BLaER1 (cell line): ENCODE measurements around the gene SP100.
A peak's percentile ranks its signal among the peaks of the same experiment; 100 is the strongest.
"Not testable (repeated sequence)": the region's sequence is repeated elsewhere in the genome, so short reads cannot be mapped to it uniquely, and the experiment has no call there.

Experiments
- H3K27ac ChIP-seq: shearing (Covaris generic); formaldehyde crosslinking; 2 replicates; pipeline ENCODE4 v1.8.1; 2022
- H3K27me3 ChIP-seq: shearing (Covaris generic); formaldehyde crosslinking; 2 replicates; pipeline ENCODE4 v1.8.1; 2022
- H3K36me3 ChIP-seq: shearing (Covaris generic); formaldehyde crosslinking; 2 replicates; pipeline ENCODE4 v1.8.1; 2022
- H3K4me1 ChIP-seq: shearing (Covaris generic); formaldehyde crosslinking; 2 replicates; pipeline ENCODE4 v1.8.1; 2022
- H3K4me2 ChIP-seq: shearing (Covaris generic); formaldehyde crosslinking; 2 replicates; pipeline ENCODE4 v1.8.1; 2022
- H3K4me3 ChIP-seq: shearing (Covaris generic); formaldehyde crosslinking; 2 replicates; pipeline ENCODE4 v1.8.1; 2022
- H3K9ac ChIP-seq: shearing (Covaris generic); formaldehyde crosslinking; 2 replicates; pipeline ENCODE4 v1.8.1; 2022
- H3K9me3 ChIP-seq: shearing (Covaris generic); formaldehyde crosslinking; 2 replicates; pipeline ENCODE4 v1.8.1; 2022
- H4K20me1 ChIP-seq: shearing (Covaris generic); formaldehyde crosslinking; 2 replicates; pipeline ENCODE4 v1.8.1; 2022
- Cebpa-rat ChIP-seq: shearing (Covaris generic); IDR thresholded peaks from 2 replicates; pipeline ENCODE4 v1.8.1; 2022

The SP100 gene

GRCh38 chr2:230408244-230408842 is 7.7 kb upstream of the SP100 start:
- H3K4me2 ChIP-seq, result no peak overlapping the region
- TF ChIP-seq Cebpa-rat, result no peak
- peaks cover 18% of the 10 kb centered on the region for H3K4me1 ChIP-seq
- H4K20me1 ChIP-seq, result no peaks in the 10 kb centered on the region
- H3K9ac ChIP-seq, result no peak overlapping the region
- no peaks in the 10 kb centered on the region for H3K9me3 ChIP-seq
- H3K27ac ChIP-seq, result no peak overlapping the region
- peaks cover 26% of the 10 kb centered on the region for H3K36me3 ChIP-seq
- no peak overlapping the region for H3K4me3 ChIP-seq
- H3K27me3 ChIP-seq, result no peaks in the 10 kb centered on the region

GRCh38 chr2:230409316-230409715 is 6.7 kb upstream of the SP100 start:
- H3K9ac ChIP-seq, result not testable (repeated sequence)

GRCh38 chr2:230410263-230410662 is 5.7 kb upstream of the SP100 start:
- peaks cover 7% of the 10 kb centered on the region for H3K36me3 ChIP-seq
- no peaks in the 10 kb centered on the region for H4K20me1 ChIP-seq
- peaks cover 24% of the 10 kb centered on the region for H3K4me1 ChIP-seq
- no peak overlapping the region for H3K9ac ChIP-seq
- no peak overlapping the region for H3K4me2 ChIP-seq
- H3K4me3 ChIP-seq, result no peak overlapping the region
- H3K9me3 ChIP-seq, result no peaks in the 10 kb centered on the region
- no peak overlapping the region for H3K27ac ChIP-seq
- TF ChIP-seq Cebpa-rat, result no peak
- no peaks in the 10 kb centered on the region for H3K27me3 ChIP-seq

More at GRCh38 chr2:230409316-230409715, 6.7 kb upstream of the SP100 start:
- Histone ChIP-seq H3K4me1 (peaks cover 18% of the 10 kb centered on the region), H3K36me3 (peaks cover 16% of the 10 kb centered on the region)
- H3K27me3 ChIP-seq, H3K9me3 ChIP-seq, H4K20me1 ChIP-seq, H3K4me2 ChIP-seq, H3K27ac ChIP-seq, H3K4me3 ChIP-seq: not testable (repeated sequence)

- H3K9me3 ChIP-seq, result no peaks in the 10 kb centered on the region
- H3K36me3 ChIP-seq, result no peaks in the 10 kb centered on the region
- H3K4me1 ChIP-seq, result peaks cover 30% of the 10 kb centered on the region
- peak overlapping the region; percentile 91 for H3K9ac ChIP-seq
- H3K4me2 ChIP-seq, result peak overlapping the region; percentile 98
- TF ChIP-seq Cebpa-rat, result no peak
- no peaks in the 10 kb centered on the region for H4K20me1 ChIP-seq
- H3K4me3 ChIP-seq, result peak overlapping the region; percentile 78
- H3K27me3 ChIP-seq, result no peaks in the 10 kb centered on the region
- H3K27ac ChIP-seq, result peak overlapping the region; percentile 90
Observed at GRCh38 chr2:230410861-230411569, 5.0 kb upstream of the SP100 start.

GRCh38 chr2:230411570-230412370 is 4.2 kb upstream of the SP100 start:
- peaks cover 30% of the 10 kb centered on the region for H3K4me1 ChIP-seq
- H3K36me3 ChIP-seq, result no peaks in the 10 kb centered on the region
- peak overlapping the region; percentile 91 for H3K9ac ChIP-seq
- no peak for TF ChIP-seq Cebpa-rat
- H4K20me1 ChIP-seq, result no peaks in the 10 kb centered on the region
- peak overlapping the region; percentile 98 for H3K4me2 ChIP-seq
- peak overlapping the region; percentile 90 for H3K27ac ChIP-seq
- peak overlapping the region; percentile 78 for H3K4me3 ChIP-seq
- no peaks in the 10 kb centered on the region for H3K9me3 ChIP-seq
- no peaks in the 10 kb centered on the region for H3K27me3 ChIP-seq

GRCh38 chr2:230412371-230412711 is 3.7 kb upstream of the SP100 start:
- Histone ChIP-seq H3K36me3 (no peaks in the 10 kb centered on the region), H4K20me1 (no peaks in the 10 kb centered on the region), H3K4me1 (peaks cover 35% of the 10 kb centered on the region), H3K9me3 (no peaks in the 10 kb centered on the region), H3K4me3 (peak overlapping the region; percentile 78), H3K9ac (peak overlapping the region; percentile 91), H3K27ac (peak overlapping the region; percentile 90), H3K4me2 (peak overlapping the region; percentile 98), H3K27me3 (no peaks in the 10 kb centered on the region)
- no peak for TF ChIP-seq Cebpa-rat

GRCh38 chr2:230412846-230413245 is 3.2 kb upstream of the SP100 start:
- H3K36me3 ChIP-seq, result no peaks in the 10 kb centered on the region
- H3K4me3 ChIP-seq, result no peak overlapping the region
- H4K20me1 ChIP-seq, result no peaks in the 10 kb centered on the region
- no peak overlapping the region for H3K9ac ChIP-seq
- no peak for TF ChIP-seq Cebpa-rat
- H3K27ac ChIP-seq, result no peak overlapping the region
- H3K9me3 ChIP-seq, result no peaks in the 10 kb centered on the region
- H3K4me1 ChIP-seq, result peaks cover 40% of the 10 kb centered on the region
- H3K4me2 ChIP-seq, result peak overlapping the region; percentile 98
- H3K27me3 ChIP-seq, result no peaks in the 10 kb centered on the region

- Histone ChIP-seq H3K27me3 (no peaks in the 10 kb centered on the region), H3K9ac (no peak overlapping the region), H3K9me3 (no peaks in the 10 kb centered on the region), H3K27ac (no peak overlapping the region), H3K4me1 (peaks cover 46% of the 10 kb centered on the region), H3K36me3 (no peaks in the 10 kb centered on the region), H3K4me3 (no peak overlapping the region), H4K20me1 (no peaks in the 10 kb centered on the region), H3K4me2 (no peak overlapping the region)
- no peak for TF ChIP-seq Cebpa-rat
Observed at GRCh38 chr2:230413479-230413878, 2.5 kb upstream of the SP100 start.

- Histone ChIP-seq H3K4me1 (peaks cover 54% of the 10 kb centered on the region), H3K4me3 (no peak overlapping the region), H3K27me3 (no peaks in the 10 kb centered on the region), H3K4me2 (no peak overlapping the region), H4K20me1 (0 out of 2 replicates have a peak, but pooled peaks cover 3% of the 10 kb centered on the region), H3K9ac (no peak overlapping the region), H3K9me3 (no peaks in the 10 kb centered on the region), H3K27ac (no peak overlapping the region), H3K36me3 (peaks cover 3% of the 10 kb centered on the region; the same call in 1 of the 2 replicates)
- TF ChIP-seq Cebpa-rat, result no peak
Observed at GRCh38 chr2:230414302-230414701, 1.7 kb upstream of the SP100 start.

- Histone ChIP-seq H4K20me1 (0 out of 2 replicates have a peak, but pooled peaks cover 6% of the 10 kb centered on the region), H3K4me2 (peak overlapping the region; percentile 89), H3K9ac (no peak overlapping the region), H3K4me3 (peak overlapping the region; percentile 22; the same call in 1 of the 2 replicates), H3K27ac (no peak overlapping the region), H3K27me3 (no peaks in the 10 kb centered on the region), H3K4me1 (peaks cover 42% of the 10 kb centered on the region), H3K9me3 (no peaks in the 10 kb centered on the region), H3K36me3 (peaks cover 13% of the 10 kb centered on the region)
- no peak for TF ChIP-seq Cebpa-rat
Observed at GRCh38 chr2:230417436-230417835, 1.4 kb downstream of the SP100 start.
